Astrocyte (in vitro differentiated cells and primary cell): ENCODE data around the gene ANKS1A.

Source experiments
- CTCF ChIP-seq: IDR thresholded peaks from 2 replicates; pipeline ENCODE4 v1.5.1; 2011; ENCODE audit warnings: low read depth, mild to moderate bottlenecking, inconsistent platforms, low read length, moderate library complexity; ENCODE audit not compliant: insufficient read depth
- EZH2 ChIP-seq: IDR thresholded peaks from 2 replicates; pipeline ENCODE4 v1.6.1; 2012; ENCODE audit warnings: mild to moderate bottlenecking, low read length, inconsistent platforms; ENCODE audit not compliant: insufficient read depth

- no peak for TF ChIP-seq CTCF
- no peak for TF ChIP-seq EZH2
Measured at GRCh38 chr6:34928220-34928619, 39.2 kb downstream of the ANKS1A start.
